ENCODE measurements around the gene EFS.

EFS gene

DNA sequence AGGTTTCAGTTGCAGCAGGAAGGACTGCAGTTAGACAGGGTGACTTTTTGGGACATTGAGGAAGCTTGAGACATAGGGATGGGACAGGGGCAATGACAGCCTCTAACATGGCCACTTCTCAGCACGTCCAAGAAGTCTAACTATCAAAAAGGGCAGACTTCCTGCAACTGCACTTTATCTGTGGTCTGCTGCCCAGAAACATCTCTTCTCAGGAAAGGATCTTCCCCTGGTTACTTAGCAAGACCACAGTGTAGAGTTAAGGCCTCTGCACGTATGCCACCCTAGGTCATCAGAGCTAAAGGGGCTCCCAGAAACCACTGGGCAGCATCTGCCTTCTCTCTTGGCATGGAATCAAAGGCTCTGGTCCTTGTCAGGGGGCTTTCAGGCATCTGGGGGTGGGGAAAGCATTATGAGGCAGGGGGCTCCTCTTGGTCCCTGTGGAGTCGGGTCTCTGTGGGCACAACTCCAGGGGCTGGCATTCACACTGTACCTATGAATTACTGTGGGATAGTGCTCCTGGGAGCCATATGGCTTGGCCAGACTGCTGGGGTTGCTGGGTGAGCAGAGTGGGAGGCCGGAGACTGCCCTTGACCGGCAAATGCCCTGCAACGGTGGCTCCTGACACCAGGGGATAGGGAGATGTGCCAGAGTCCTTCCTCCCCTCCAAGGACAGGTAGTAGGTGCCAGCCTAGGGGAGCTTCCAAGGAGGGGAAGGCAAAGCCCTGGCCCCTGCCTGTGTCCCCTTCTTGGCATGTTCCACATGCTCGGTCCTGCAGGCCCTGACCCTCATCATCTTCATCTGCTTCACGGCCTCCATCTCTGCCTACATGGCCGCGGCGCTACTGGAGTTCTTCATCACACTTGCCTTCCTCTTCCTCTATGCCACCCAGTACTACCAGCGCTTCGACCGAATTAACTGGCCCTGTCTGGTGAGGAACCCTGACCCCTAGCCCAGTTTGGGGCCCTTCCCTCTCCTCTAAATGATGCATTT lies 12.9 kb upstream of the EFS start:
- DNase-seq, result no peak

DNA sequence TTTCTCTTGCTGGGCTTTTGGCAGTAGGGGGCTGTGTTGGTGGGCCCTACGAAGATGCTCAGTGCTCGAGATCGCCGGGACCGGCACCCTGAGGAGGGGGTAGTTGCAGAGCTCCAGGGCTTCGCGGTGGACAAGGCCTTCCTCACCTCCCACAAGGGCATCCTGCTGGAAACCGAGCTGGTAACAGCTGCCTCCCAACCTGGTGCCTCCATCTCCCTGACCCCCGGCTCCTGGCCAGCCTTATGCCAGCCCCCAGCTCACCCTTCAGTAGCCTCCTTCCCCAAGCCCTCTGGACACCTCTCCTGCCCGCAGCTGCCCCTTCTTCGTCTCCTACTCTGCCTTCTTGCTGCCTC lies 12.2 kb upstream of the EFS start:
- no peak for DNase-seq

DNA sequence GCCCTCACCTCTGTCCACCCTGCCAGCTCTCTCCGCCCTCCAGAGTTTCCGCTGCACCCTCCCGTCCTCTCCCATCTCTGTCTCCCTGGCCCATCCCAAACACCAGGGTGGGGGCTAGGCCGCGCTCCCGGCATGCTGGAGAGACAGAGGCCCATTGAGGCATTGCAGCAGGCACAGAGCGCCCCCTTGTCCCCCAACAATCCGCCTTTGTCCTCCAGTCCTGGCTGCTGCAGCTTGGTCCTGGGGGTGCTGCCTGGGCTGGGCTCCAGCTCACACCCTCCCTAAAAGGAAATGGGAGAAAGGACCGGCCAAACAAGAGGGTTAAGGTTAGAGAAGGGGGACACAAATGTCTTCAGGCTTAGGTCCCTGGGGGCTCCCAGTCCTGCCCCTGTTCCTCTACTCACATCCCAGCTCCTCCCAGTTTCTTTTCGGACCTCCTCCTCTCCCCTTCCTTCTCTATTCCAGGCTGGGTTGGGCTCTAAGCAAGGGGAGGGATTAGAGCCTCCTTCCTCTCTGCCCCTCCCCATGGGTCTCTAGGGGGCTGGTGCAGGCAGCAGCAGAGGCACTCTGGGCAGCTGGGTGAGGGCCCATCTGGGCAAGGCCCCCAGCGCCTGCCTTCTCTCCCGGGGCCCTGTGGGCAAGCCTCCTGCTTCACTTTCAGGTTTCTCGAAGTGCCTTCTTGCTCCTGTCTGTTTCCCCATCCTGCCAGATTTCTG lies 11.7 kb upstream of the EFS start, which contains the start of gene CMTM5:
CMTM5 (plus strand) TSS at position 565 of the 716 bp plus-strand sequence. CDS start 206 bp downstream, outside the sequence.
- peak; percentile 51 for DNase-seq

DNA sequence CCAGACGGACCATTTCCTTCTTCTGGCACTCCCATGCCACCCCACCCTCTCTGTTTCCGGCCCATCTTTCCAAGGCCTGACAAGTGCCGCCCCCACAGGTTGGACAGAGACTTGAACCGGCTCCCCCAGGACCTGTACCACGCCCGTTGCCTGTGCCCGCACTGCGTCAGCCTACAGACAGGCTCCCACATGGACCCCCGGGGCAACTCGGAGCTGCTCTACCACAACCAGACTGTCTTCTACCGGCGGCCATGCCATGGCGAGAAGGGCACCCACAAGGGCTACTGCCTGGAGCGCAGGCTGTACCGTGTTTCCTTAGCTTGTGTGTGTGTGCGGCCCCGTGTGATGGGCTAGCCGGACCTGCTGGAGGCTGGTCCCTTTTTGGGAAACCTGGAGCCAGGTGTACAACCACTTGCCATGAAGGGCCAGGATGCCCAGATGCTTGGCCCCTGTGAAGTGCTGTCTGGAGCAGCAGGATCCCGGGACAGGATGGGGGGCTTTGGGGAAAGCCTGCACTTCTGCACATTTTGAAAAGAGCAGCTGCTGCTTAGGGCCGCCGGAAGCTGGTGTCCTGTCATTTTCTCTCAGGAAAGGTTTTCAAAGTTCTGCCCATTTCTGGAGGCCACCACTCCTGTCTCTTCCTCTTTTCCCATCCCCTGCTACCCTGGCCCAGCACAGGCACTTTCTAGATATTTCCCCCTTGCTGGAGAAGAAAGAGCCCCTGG lies 10.7 kb upstream of the EFS start:
- no peak for DNase-seq

DNA sequence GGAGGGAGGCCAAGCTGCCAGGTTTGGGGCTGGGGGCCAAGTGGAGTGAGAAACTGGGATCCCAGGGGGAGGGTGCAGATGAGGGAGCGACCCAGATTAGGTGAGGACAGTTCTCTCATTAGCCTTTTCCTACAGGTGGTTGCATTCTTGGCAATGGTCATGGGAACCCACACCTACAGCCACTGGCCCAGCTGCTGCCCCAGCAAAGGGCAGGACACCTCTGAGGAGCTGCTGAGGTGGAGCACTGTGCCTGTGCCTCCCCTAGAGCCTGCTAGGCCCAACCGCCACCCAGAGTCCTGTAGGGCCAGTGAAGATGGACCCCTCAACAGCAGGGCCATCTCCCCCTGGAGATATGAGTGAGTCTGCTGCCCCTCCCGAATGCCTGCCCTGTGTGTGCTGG lies 8.1 kb upstream of the EFS start:
- DNase-seq, result no peak

DNA sequence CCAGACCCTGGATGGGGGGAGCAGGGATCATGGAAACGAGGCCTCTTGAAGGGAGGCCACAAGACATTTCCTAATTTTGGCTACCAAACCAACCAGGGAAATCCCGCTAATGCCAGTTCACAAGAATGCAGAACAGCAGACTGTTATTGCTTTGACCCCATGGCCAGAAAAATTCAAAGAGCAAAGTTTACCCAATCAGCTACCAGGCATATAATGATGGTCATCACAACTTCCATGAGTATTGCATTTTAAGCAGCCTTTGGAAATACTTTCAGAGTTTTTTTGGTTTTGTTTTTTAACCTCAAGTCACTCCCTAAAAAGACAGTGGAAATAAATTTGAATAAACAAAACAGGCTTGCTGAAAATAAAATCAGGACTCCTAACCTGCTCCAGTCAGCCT lies 7.5 kb upstream of the EFS start, which contains the start of gene IL25:
IL25 (plus strand) TSS at position 301 of the 400 bp plus-strand sequence.
- no peak for DNase-seq

DNA sequence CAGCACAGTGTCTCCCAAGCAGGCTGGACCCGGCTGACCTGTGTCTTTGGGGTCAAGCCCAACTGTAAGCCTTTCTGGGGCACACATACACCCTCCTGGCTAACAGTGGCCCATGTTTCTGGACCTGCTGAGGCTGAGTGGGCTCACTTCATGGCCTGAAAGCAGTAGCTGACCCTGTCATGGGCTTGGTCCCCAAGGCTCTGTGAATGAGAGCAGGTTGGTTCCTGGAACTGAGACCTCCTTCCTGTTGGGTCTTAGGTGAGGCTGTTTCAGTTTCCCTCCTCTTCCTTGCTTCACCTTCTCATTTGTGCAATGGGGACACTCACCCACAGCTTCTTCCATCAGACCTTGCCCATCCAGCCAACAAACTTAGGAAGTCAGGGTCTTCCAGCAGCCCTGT lies 6.9 kb upstream of the EFS start:
- no peak for DNase-seq

DNA sequence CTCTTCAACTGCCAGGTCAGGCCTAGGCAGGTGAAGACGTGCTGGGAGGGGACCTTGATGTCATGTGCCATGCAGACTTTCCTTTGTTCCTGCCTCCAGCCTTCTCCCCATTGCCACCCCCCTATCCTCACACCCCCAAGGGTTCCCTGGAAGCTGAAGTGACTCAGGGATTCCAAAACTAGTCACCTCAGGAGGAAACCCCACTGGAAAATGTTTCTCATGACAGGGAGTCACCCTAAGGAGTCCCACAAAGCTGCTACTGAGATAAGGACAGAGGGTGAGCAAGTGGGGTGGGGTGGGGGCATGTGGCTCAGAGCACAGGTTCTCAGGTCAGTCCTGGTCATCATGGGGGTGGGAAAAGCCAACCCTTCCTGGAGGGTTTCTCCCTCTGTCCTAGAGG lies 5.2 kb upstream of the EFS start:
- DNase-seq, result no peak

DNA sequence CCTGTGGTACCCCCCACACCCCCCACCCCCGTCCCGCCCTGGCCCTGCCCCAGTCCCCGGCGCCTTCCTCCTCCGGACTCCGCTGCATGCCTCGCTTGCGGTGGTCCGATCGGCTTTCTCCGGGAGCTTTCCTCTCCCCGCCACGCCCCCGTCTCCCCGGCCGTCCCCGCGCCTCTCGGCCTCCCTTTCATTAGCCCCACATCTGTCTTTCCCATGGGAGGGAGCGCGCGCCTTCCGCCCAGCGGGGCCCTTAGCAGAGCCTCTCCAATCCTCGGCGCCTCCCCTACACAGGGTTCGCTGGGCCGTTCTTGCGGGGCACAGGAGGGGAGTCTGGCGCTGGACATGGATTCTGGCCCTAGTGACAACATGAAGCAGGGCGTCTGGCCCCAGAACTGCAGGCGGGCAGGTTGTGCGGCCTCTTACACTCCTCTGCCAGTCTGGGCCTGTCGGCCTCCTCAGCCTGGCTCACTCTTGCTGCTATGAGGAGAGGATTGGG lies 1.5 kb upstream of the EFS start:
- peak; percentile 95 for DNase-seq

DNA sequence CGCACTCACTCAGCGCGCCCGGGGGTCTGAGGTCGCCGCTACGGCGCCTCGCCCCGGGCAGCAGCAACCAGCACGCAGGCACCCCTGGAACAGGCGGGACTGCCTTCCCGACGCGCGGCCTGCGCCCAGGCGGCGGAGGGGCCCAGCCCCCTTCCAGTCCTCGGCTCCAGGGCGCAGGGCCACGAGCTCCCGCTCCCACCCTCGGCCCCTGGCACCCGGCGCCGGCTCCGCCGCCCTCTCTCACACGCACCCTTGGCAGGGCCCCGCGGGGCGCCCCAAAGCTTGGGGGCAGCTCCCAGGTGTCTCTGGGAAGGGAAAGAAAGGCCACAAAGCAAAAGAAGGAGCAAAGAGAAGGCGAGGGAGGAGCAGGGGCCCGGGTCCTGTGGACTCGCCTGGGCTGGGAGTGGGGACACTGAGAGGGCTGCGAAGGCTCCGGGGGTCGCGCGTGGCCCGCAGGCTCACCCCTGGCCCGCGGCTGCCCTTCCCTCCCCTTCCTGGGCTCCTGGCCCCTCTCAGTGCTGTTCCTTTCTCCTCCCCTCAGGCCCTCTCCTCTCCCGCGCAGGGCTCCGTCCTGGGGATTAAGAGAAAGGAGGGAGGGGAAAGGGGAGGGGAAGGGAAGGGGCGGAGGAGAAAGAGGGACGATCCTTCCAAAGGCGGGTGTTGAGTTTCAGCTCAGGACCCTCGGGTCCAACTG lies 907 bp upstream of the EFS start:
- peak; percentile 98 for DNase-seq

DNA sequence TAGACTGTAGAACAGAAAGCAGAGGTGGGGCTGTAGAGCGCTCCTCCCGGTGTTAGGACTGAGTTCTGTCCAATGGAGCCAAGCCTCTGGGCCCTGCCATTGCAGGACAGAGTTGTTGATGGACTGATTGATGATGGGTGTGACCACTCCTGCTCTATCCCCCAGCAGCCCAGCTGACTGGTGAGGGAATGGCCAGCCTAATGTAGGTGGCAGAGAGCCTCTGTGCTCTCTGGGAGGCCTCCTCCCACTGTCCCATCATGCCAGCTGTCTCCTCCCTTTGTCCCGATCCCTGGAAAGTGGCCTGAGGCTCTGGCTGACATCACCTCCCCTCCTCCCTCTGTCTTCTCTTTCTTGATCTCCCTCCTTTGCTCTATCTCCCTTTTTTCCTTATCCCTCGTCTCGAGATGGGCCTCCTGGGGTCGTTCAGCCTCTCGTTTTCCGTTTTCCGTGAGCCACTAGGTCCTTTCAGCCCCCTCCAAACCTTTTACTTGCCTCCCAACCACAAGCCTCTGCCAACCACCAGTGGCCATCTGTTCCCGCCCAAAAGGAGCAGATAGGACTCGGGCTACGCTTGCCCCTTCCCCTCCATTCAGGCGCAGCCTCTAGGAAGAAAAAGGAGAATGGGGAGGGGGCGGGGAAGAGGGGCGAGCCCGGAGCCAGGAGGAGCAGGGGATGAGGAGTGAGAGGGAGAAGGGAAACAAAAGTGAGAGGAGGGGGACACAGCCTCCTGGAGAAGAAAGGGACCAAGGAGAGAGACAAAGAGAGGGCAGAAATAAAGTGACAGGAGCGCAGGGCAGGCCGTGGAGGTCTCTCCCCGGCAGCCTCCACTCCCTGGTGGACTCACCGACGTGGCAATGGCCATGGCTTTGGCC lies 572 bp downstream of the EFS start:
- DNase-seq, result peak; percentile 88

DNA sequence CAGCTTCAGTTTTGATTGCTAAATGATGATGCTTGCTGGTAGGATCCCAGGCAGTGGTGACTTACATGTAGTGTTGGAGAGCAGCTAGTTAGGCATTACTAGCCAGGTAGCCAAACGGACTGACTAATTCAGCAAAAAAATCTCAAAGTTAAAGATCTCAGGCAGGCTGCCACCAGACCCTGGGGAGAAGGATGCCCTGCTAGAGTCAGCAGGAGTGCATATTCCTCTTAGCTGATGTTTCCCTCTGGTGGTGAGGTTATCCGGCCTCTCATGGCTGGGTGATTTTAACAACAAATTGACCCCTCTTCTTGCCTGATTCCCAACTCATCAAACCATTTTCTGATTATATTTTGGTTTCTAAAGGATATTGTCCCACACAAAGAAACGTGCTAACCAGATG lies 2.8 kb downstream of the EFS start:
- DNase-seq, result peak; percentile 48

DNA sequence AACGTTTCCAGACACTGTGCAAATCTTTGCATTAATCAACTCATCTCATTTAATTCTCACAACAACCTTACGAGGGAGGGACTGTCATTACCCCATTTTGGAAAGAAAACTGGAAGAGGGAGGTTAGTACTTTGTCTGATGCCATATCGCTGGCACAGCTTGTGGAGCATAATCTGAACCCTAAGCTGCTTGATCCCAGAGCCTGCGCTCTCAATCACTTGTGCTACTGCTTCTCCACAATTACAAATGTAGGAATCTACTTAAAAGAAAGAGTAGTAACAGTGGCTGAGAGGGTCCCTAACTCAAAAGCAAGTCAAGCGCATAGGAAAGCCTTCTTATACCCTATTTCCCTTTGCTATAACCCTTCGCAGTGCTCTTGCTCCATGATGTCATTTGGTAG lies 3.2 kb downstream of the EFS start:
- DNase-seq, result no peak

DNA sequence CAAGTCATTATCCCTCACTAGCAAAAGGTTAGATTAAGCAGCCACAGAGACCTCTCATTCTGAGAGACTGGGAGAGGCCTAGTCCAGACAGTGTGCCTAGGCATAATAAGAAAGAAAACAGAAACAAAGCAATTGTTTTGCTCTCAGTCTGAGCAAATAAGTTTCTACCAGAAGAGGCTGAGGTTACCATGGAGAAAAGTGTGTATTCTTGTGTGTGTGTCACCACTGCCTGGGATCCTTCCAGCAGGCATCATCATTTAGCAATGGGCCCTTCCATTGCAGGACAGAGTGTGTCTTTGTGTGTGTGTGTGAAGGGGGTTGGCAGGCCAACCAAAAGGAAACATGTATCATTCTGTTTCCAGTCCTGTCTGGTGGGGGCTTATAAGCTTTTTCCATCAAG lies 3.7 kb downstream of the EFS start:
- DNase-seq, result peak; percentile 16

DNA sequence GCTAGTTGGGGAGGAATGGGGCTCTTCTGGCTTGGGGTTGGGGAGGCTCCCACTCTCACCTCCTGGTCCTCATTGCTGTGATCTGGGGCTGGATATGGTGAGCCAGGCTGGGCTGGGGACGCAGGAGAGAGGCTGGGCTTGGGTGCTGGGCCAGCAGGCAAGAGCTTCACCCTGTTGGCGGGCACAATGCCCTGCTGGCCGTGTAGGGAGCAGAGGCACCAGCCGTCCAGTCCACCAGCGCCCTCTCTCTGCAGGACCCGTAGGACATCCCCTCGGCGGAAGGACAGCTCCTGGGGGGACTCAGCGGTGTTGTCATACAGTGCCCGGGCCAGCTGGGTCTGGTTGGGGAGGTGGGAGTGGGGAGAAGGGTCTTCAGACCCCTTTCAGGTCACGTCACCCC lies 4.5 kb downstream of the EFS start:
- no peak for DNase-seq

DNA sequence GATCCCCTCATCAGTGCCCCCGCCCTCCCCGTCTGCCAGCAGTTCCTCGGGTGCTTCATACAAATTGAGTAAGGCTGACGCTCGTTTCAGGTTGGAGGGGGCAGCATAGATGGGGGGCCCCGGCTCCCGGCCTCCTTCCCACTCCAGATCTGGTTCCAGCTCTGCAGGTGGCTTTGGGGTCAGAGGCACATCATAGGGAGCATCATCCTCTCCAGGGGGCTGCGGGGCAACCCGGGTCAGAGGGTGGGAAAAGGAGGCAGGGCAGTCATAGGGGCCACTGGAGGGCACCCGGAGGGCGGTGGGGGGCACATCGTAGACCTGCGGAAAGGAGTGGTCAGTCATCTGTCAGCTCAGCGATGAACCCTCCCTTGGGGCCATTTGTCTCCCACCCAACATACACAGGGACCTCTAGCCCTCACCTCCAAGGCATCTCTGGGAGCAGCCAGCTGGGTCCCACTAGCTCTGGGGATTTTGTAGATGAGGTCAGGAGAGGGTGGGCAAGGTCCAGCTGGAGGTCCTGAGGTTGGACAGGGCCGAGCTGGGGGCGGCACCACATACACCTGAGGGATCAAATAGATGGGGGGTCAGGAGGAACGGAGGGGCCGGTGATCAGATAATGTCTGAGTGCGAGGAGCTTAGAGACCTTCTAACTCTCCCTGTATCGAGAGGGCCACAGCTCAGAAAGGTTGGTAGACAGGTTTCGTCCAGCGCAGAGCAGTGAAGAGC lies 5.1 kb downstream of the EFS start:
- no peak for DNase-seq

DNA sequence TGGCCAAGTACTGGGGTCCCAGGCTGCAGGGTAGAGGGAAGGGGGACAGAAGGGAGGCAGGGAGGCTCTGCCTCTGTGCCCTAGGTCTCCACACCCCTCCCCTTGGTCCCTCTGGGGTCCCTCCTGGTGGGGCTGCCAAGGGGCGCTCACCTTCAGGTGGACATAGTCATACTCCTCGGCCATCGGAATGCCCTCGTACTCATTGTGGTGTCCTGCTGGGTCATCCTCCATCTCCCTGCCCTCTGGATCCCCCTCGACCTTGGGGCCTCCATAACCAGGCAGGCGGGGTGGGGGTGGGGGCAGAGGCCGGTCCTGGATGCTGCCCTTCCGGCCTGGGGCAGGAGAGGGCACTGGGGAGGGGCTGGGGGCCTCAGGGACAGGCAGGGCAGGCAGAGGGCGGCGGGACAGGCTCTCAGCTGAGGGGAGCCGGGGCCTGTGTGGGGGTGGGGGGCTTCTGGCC lies 5.8 kb downstream of the EFS start:
- no peak for DNase-seq

DNA sequence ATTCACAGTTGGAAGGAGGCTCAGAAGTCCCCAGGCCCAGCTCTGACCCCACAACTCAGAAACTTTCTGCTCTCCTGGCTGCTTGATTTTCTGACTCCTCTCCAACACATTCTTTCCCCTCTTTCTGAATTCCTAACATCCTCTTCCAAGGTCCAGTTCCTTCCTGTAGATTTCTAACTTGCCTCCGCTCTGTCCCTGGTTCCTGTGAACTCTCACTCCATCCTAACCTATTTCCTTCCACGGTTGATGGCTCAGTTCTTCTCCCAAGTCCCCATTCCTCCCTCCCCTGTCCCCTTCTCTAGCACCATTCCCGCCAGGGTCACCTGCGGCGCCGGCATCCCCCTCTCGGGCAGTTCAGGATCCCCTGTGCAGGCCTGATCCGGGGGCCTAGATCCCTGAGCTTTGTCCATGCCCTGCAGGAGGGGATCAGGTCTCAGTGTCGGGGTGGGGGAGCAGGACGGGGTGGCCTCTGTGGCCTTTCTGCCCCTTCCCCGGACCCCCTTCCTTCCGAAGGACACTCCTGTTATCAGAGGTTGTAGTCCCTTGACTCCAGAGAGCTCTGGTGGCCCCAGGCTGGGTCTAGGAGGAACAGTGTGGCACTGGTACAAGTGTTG lies 6.3 kb downstream of the EFS start:
- DNase-seq, result no peak

DNA sequence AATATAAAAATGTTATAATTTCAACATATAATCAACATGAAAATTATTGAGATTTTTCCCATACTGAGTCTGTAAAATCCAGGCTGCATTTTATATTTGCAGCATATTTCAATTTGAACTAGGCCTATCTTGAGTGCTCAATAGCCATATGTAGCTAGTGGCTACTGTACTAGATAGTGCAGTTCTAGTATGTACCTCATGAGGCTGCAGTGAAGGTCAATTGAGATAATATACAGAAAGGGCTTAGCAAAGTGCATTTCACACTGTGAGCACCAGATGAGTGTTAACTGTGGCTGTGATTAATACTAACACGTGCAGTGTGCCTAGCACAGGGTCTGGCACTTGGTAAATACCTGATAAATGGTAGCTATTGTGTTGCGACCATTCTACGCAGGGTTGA lies 6.9 kb downstream of the EFS start:
- no peak for DNase-seq

DNA sequence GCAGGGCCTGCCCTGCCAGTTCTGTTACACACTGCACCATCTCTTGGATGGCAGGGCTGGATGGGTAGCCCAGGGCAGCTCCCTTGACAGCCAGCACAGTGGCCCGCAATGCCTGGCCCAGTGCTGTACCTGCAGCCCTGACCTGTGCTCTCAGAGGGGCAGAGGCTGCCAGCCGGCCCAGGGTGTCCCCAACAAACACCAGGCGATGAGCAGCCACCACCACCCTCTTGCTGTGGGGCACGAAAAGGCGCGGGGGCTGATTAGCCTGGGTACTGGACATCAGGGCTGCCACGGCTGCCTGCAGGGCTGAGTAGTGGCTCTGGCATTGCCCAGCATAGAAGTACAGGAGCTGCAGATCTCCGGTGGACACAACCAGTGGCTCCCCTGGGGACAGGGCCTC lies 7.7 kb downstream of the EFS start:
- DNase-seq, result no peak

Measured in eye (tissue), 1 donor.